ENCODE measurements around the gene SETD1B. TPM values are rescaled to one million over a fixed set of nuclear protein-coding genes. Genes with fewer than 3 reads are reported as not detected.

The SETD1B gene
- total and polyA plus RNA-seq, 4 experiments from 2014 or later: 0.13 to 69.3 (median 35.2) TPM

- peaks cover 26 to 56% of the 10 kb centered on the region in 2 donors for H3K36me3 Mint-ChIP-seq
- H3K4me3 ChIP-seq (ENCODE audit: low read length in 2 of 2): no peak overlapping the region
- H3K36me3 ChIP-seq (ENCODE audit: insufficient read depth, low read length): peaks cover 53% of the 10 kb centered on the region
- ChIA-PET POLR2A (ENCODE audit: partially characterized antibody) (interaction anchor here (5.6 to 44.6 kb wide), 2 partner anchors 17 to 32 kb away, joined by 23 to 2727 read pairs; partner anchors contain the start of genes RHOF and SETD1B), CTCF (ENCODE audit: partially characterized antibody) (interaction anchor here (1.2 kb wide), 1 partner anchor 28 kb away, joined by 5 read pairs; no protein-coding TSS in a partner anchor)
- intact Hi-C loops (cut with micrococcal nuclease): no loop called here
- H3K27me3 Mint-ChIP-seq: no peaks in the 10 kb centered on the region
- peak overlapping the region in 2 of 7 donors; percentile 4 to 31 for H3K27ac Mint-ChIP-seq
- H3K9me3 Mint-ChIP-seq: peaks cover 0 to 2% (median 0%) of the 10 kb centered on the region in 8 donors
- no peaks in the 10 kb centered on the region for H3K27me3 ChIP-seq (ENCODE audit: insufficient read depth, low read length)
- no peaks in the 10 kb centered on the region for H3K4me1 ChIP-seq (ENCODE audit: insufficient read depth, low read length)
- peaks cover 0 to under 1% (median 0%) of the 10 kb centered on the region in 4 donors for H3K4me1 Mint-ChIP-seq
- no peak overlapping the region for H3K4me3 Mint-ChIP-seq
- no peaks in the 10 kb centered on the region for H3K9me3 ChIP-seq (ENCODE audit: control insufficient read depth in 1 of 2, low read length in 2 of 2)
- no peak for DNase-seq
- no peak overlapping the region for H3K27ac ChIP-seq (ENCODE audit: low read depth, low read length)
Observed at GRCh38 chr12:121823101-121823726, 19.4 kb downstream of the SETD1B start.

DNA sequence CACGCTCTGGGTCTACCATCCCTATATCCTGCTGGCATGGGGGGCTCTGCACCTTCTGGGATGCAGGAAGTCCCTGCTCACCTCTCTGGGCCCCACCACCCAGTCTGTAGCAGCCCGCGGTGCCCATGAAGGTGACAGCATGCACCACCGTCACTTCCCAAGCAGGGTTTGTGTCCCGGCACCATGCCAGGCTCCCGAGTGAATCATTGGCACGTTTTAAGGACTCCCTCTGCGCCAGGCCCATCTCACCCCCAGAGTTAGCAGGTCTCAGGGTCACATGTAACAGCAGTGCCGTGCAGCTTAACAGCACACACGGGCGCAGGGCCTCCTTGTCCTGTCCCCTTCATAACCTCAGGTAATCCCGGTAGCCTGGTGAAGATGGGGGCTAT is 19.9 kb downstream of the SETD1B start:
- Histone ChIP-seq H3K36me3 (ENCODE audit: insufficient read depth, low read length) (peaks cover 58% of the 10 kb centered on the region), H3K27me3 (ENCODE audit: insufficient read depth, low read length) (no peaks in the 10 kb centered on the region), H3K4me3 (ENCODE audit: low read length in 2 of 2) (no peak overlapping the region), H3K27ac (ENCODE audit: low read depth, low read length) (no peak overlapping the region), H3K9me3 (ENCODE audit: control insufficient read depth in 1 of 2, low read length in 2 of 2) (no peaks in the 10 kb centered on the region), H3K4me1 (ENCODE audit: insufficient read depth, low read length) (no peaks in the 10 kb centered on the region)
- peaks cover 0 to 2% (median 0%) of the 10 kb centered on the region in 8 donors for H3K9me3 Mint-ChIP-seq
- no peaks in the 10 kb centered on the region for H3K27me3 Mint-ChIP-seq
- CTCF ChIA-PET (ENCODE audit: partially characterized antibody): interaction anchor here (1.1 to 1.2 kb wide), 2 partner anchors 11 to 29 kb away, joined by 3 to 5 read pairs; no protein-coding TSS in a partner anchor
- no peak for DNase-seq
- H3K27ac Mint-ChIP-seq: peak overlapping the region in 2 of 7 donors; percentile 4 to 31
- H3K4me3 Mint-ChIP-seq: no peak overlapping the region
- H3K4me1 Mint-ChIP-seq: peaks cover 0 to 3% (median 0%) of the 10 kb centered on the region in 4 donors
- intact Hi-C loops (cut with micrococcal nuclease): no loop called here
- POLR2A ChIA-PET (ENCODE audit: partially characterized antibody): interaction anchor here (1.3 to 44.6 kb wide), 3 partner anchors 12 to 33 kb away, joined by 5 to 2727 read pairs (median 23); partner anchors contain the start of genes RHOF and SETD1B
- H3K36me3 Mint-ChIP-seq: peaks cover 31 to 61% of the 10 kb centered on the region in 2 donors

DNA sequence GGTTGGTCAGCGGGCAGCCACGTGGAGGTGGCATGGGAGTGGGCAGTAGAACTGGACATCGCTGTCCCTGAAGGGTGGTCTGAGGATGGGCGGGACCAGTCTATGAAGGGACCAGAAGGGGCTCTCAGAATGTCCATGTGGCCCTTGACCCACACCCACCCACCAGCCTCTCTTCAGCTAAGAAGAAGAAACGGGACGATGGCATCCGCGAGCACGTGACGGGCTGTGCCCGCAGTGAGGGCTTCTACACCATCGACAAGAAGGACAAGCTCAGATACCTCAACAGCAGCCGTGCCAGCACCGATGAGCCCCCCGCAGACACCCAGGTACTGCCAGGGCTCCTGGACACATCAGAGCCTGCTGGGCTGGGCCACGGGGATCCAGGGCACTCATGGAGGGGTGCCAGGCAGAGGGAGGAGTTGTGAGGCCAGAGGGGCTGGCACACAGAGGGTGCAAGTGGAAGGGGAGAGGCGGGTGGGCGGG is 21.3 kb downstream of the SETD1B start:
- Histone ChIP-seq H3K27me3 (ENCODE audit: insufficient read depth, low read length) (no peaks in the 10 kb centered on the region), H3K4me3 (ENCODE audit: low read length in 2 of 2) (no peak overlapping the region), H3K9me3 (ENCODE audit: control insufficient read depth in 1 of 2, low read length in 2 of 2) (no peaks in the 10 kb centered on the region), H3K36me3 (ENCODE audit: insufficient read depth, low read length) (peaks cover 59% of the 10 kb centered on the region), H3K27ac (ENCODE audit: low read depth, low read length) (no peak overlapping the region), H3K4me1 (ENCODE audit: insufficient read depth, low read length) (no peaks in the 10 kb centered on the region)
- intact Hi-C loops (cut with micrococcal nuclease): no loop called here
- Mint-ChIP-seq H3K4me3 (no peak overlapping the region), H3K27ac (no peak overlapping the region), H3K4me1 (peaks cover 0 to 3% (median 0%) of the 10 kb centered on the region in 4 donors), H3K9me3 (peaks cover 0 to 2% (median 0%) of the 10 kb centered on the region in 8 donors), H3K27me3 (no peaks in the 10 kb centered on the region), H3K36me3 (peaks cover 40 to 64% of the 10 kb centered on the region in 2 donors)
- CTCF ChIA-PET (ENCODE audit: partially characterized antibody): interaction anchor here (4.4 kb wide), 1 partner anchor 14 kb away, joined by 28 read pairs; no protein-coding TSS in a partner anchor
- no peak for DNase-seq
- POLR2A ChIA-PET (ENCODE audit: partially characterized antibody): interaction anchor here (1.3 to 44.6 kb wide), 5 partner anchors 9 to 113 kb away, joined by 4 to 2727 read pairs (median 5); partner anchors contain the start of genes RHOF, SETD1B and TMEM120B

DNA sequence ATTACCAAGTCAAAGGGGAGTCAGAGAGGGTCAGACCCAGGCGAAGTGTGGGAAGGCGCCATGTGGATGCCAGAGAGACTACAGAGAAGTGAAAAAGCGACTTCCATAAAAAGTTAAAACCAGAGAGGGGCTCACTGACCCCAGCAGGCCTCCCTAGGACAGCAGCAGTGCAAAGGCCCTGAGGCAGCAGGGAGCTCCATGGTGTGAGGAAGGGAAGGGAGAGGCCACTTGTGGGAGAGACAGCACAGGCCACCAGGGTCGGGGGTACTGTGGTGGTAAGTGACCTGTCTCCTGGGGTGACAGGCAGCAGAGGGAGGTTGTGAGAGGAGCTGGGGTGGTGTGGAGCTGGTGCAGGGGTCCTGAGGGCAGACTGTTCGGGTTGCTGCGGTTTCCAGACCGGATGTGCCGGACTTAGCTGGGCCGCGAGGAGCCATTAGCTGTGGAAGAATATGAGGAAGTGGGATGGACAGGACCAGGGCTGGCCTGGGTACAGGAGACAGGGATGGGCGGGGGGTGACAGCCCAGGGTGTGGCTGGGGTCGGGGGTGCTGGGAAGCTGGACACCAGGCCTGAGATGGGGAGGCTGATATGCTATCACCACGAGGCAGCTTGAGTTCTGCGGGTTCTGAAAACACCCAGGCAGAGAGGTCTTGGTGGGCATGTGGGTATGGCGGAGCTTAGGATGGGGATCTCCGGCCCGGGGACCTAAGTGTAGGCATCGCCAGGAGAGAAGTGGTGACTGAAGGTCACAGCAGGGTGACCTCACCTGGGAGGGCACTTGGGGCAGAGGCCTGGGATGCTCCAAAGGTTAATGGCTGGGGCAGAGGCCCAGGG is 22.7 kb downstream of the SETD1B start:
- H3K9me3 Mint-ChIP-seq: peaks cover 0 to 2% (median 0%) of the 10 kb centered on the region in 8 donors
- H3K27me3 ChIP-seq (ENCODE audit: insufficient read depth, low read length): no peaks in the 10 kb centered on the region
- no peak overlapping the region for H3K4me3 ChIP-seq (ENCODE audit: low read length in 2 of 2)
- intact Hi-C loops (cut with micrococcal nuclease): no loop called here
- peak overlapping the region in 4 of 7 donors; percentile 32 to 79 (median 60) for H3K27ac Mint-ChIP-seq
- peaks cover 62% of the 10 kb centered on the region for H3K36me3 ChIP-seq (ENCODE audit: insufficient read depth, low read length)
- DNase-seq: no peak
- no peaks in the 10 kb centered on the region for H3K9me3 ChIP-seq (ENCODE audit: control insufficient read depth in 1 of 2, low read length in 2 of 2)
- no peak overlapping the region for H3K27ac ChIP-seq (ENCODE audit: low read depth, low read length)
- H3K36me3 Mint-ChIP-seq: peaks cover 42 to 66% of the 10 kb centered on the region in 2 donors
- H3K4me1 ChIP-seq (ENCODE audit: insufficient read depth, low read length): no peaks in the 10 kb centered on the region
- CTCF ChIA-PET (ENCODE audit: partially characterized antibody): interaction anchor here (0.5 to 4.4 kb wide), 4 partner anchors 15 to 237 kb away, joined by 3 to 28 read pairs (median 5); partner anchors contain the start of gene RHOF
- H3K27me3 Mint-ChIP-seq: no peaks in the 10 kb centered on the region
- H3K4me3 Mint-ChIP-seq: no peak overlapping the region
- peaks cover 0 to 3% (median 0%) of the 10 kb centered on the region in 4 donors for H3K4me1 Mint-ChIP-seq
- POLR2A ChIA-PET (ENCODE audit: partially characterized antibody): interaction anchor here (0.9 to 44.6 kb wide), 5 partner anchors 9 to 114 kb away, joined by 3 to 2727 read pairs (median 8); partner anchors contain the start of genes RHOF, SETD1B and TMEM120B

- peaks cover 65% of the 10 kb centered on the region for H3K36me3 ChIP-seq (ENCODE audit: insufficient read depth, low read length)
- Mint-ChIP-seq H3K9me3 (peaks cover 0 to 2% (median 0%) of the 10 kb centered on the region in 8 donors), H3K36me3 (peaks cover 43 to 66% of the 10 kb centered on the region in 2 donors), H3K4me1 (peaks cover 0 to 3% (median 0%) of the 10 kb centered on the region in 4 donors), H3K27me3 (no peaks in the 10 kb centered on the region), H3K4me3 (no peak overlapping the region), H3K27ac (peak overlapping the region in 3 of 7 donors; percentile 32 to 74 (median 46))
- intact Hi-C loops (cut with micrococcal nuclease): no loop called here
- no peak overlapping the region for H3K27ac ChIP-seq (ENCODE audit: low read depth, low read length)
- H3K4me3 ChIP-seq (ENCODE audit: low read length in 2 of 2): no peak overlapping the region
- CTCF ChIA-PET (ENCODE audit: partially characterized antibody): interaction anchor here (0.8 to 4.4 kb wide), 6 partner anchors 11 to 33 kb away, joined by 3 to 28 read pairs (median 6); partner anchors contain the start of gene RHOF
- POLR2A ChIA-PET (ENCODE audit: partially characterized antibody): interaction anchor here (1.4 to 44.6 kb wide), 6 partner anchors 8 to 91 kb away, joined by 3 to 2727 read pairs (median 8); partner anchors contain the start of genes CFAP251, RHOF and SETD1B
- H3K9me3 ChIP-seq (ENCODE audit: control insufficient read depth in 1 of 2, low read length in 2 of 2): no peaks in the 10 kb centered on the region
- H3K27me3 ChIP-seq (ENCODE audit: insufficient read depth, low read length): no peaks in the 10 kb centered on the region
- H3K4me1 ChIP-seq (ENCODE audit: insufficient read depth, low read length): no peaks in the 10 kb centered on the region
- DNase-seq: no peak
Observed at GRCh38 chr12:121827351-121828099, 23.7 kb downstream of the SETD1B start.

- ChIA-PET CTCF (ENCODE audit: partially characterized antibody) (interaction anchor here (1.2 to 4.4 kb wide), 4 partner anchors 10 to 34 kb away, joined by 3 to 28 read pairs (median 6); partner anchors contain the start of gene RHOF), POLR2A (ENCODE audit: partially characterized antibody) (interaction anchor here (1.4 to 44.6 kb wide), 6 partner anchors 9 to 90 kb away, joined by 3 to 2727 read pairs (median 8); partner anchors contain the start of genes CFAP251, RHOF and SETD1B)
- Histone ChIP-seq H3K27ac (ENCODE audit: low read depth, low read length) (no peak overlapping the region), H3K4me3 (ENCODE audit: low read length in 2 of 2) (no peak overlapping the region), H3K9me3 (ENCODE audit: control insufficient read depth in 1 of 2, low read length in 2 of 2) (no peaks in the 10 kb centered on the region), H3K27me3 (ENCODE audit: insufficient read depth, low read length) (no peaks in the 10 kb centered on the region), H3K36me3 (ENCODE audit: insufficient read depth, low read length) (peaks cover 64% of the 10 kb centered on the region), H3K4me1 (ENCODE audit: insufficient read depth, low read length) (no peaks in the 10 kb centered on the region)
- Mint-ChIP-seq H3K27me3 (no peaks in the 10 kb centered on the region), H3K4me3 (no peak overlapping the region), H3K9me3 (peaks cover 0 to 2% (median 0%) of the 10 kb centered on the region in 8 donors), H3K36me3 (peaks cover 43 to 67% of the 10 kb centered on the region in 2 donors), H3K4me1 (peaks cover 0 to 3% (median 0%) of the 10 kb centered on the region in 4 donors), H3K27ac (peak overlapping the region in 3 of 7 donors; percentile 27 to 57 (median 56))
- intact Hi-C loops (cut with micrococcal nuclease): no loop called here
- DNase-seq: no peak
Observed at GRCh38 chr12:121828306-121828705, 24.5 kb downstream of the SETD1B start.
